CD8-positive, alpha-beta memory T cell (primary cell): Measurements from ENCODE around the gene EXOC6B. TPM values are rescaled to one million over a fixed set of nuclear protein-coding genes. Genes with fewer than 3 reads are reported as not detected.
A peak's percentile ranks its signal among the peaks of the same experiment; 100 is the strongest.
"Not testable (repeated sequence)": the region's sequence is repeated elsewhere in the genome, so short reads cannot be mapped to it uniquely, and the experiment has no call there.

Experiments
- CTCF ChIA-PET: fragments of 350-600 bp; sonication (Branson Sonifier 250); formaldehyde crosslinking; loops from one replicate; lab custom pipeline; 2021; ENCODE audit warnings: antibody characterized with exemption; lab: Charles Lee
- POLR2A ChIA-PET: fragments of 350-600 bp; sonication (Branson Sonifier 250); formaldehyde crosslinking; loops from one replicate; lab custom pipeline; 2021; ENCODE audit warnings: antibody characterized with exemption; lab: Charles Lee
- DNase-seq, 5 donors: peaks; one replicate each; pipeline versions ENCODE4 v3.0.0 to v3.0.0-alpha.2; 2020 to 2022; ENCODE audit warnings: mixed read lengths in 1 of 5
- H3K27ac ChIP-seq: one replicate; pipeline ENCODE4 v1.7.0; 2013; ENCODE audit warnings: low read depth, mild to moderate bottlenecking, low read length, moderate library complexity
- H3K27me3 ChIP-seq: 2 replicates; pipeline ENCODE4 v1.7.0; 2013; ENCODE audit warnings: low read length, mild to moderate bottlenecking; ENCODE audit not compliant: insufficient read depth, poor library complexity, severe bottlenecking
- H3K36me3 ChIP-seq: 2 replicates; pipeline ENCODE4 v1.7.0; 2013; ENCODE audit warnings: mild to moderate bottlenecking, low read length, moderate library complexity; ENCODE audit not compliant: insufficient read depth
- H3K4me1 ChIP-seq: 2 replicates; pipeline ENCODE4 v1.7.0; 2013; ENCODE audit warnings: mild to moderate bottlenecking, low read length, moderate library complexity; ENCODE audit not compliant: insufficient read depth
- H3K4me3 ChIP-seq: 2 replicates; pipeline ENCODE4 v1.7.0; 2013; ENCODE audit warnings: mild to moderate bottlenecking, low read length
- H3K9me3 ChIP-seq: 2 replicates; pipeline ENCODE4 v1.7.0; 2013; ENCODE audit warnings: mild to moderate bottlenecking, low read length
- H3K27ac Mint-ChIP-seq, 8 donors: one replicate each; pipeline ENCODE4 v1.8.0; 2020 to 2021; ENCODE audit warnings: mixed read lengths in 8 of 8, mild to moderate bottlenecking in 6 of 8, inconsistent platforms in 3 of 8, moderate library complexity in 3 of 8
- H3K27me3 Mint-ChIP-seq, 2 donors: one replicate each; pipeline ENCODE4 v1.8.0; 2020 to 2021; ENCODE audit warnings: mixed read lengths in 2 of 2, mild to moderate bottlenecking in 1 of 2, moderate library complexity in 1 of 2
- H3K36me3 Mint-ChIP-seq, 3 donors: one replicate each; pipeline ENCODE4 v1.8.0; 2020 to 2021; ENCODE audit warnings: mixed read lengths in 3 of 3, inconsistent platforms in 1 of 3, mild to moderate bottlenecking in 1 of 3
- H3K4me1 Mint-ChIP-seq, 3 donors: one replicate each; pipeline ENCODE4 v1.8.0; 2020 to 2021; ENCODE audit warnings: mixed read lengths in 3 of 3, inconsistent platforms in 1 of 3, mild to moderate bottlenecking in 1 of 3
- H3K4me3 Mint-ChIP-seq, 7 donors: one replicate each; pipeline ENCODE4 v1.8.0; 2020 to 2021; ENCODE audit warnings: mixed read lengths in 7 of 7, mild to moderate bottlenecking in 6 of 7, moderate library complexity in 4 of 7, inconsistent platforms in 2 of 7
- H3K9me3 Mint-ChIP-seq, 5 donors: one replicate each; pipeline ENCODE4 v1.8.0; 2020 to 2022; ENCODE audit warnings: mixed read lengths in 5 of 5, mild to moderate bottlenecking in 3 of 5, moderate library complexity in 2 of 5, inconsistent platforms in 1 of 5
- polyA plus RNA-seq: library from polyadenylated mRNA; unstranded; fragments of 300-500 nt; fragmentation: Illumina TruSeq; gene quantifications from one replicate; pipeline ENCODE4 v1.2.3, GENCODE V29; 2021
- total RNA-seq, 2 experiments: library from RNA; stranded (reverse); gene quantifications; one replicate each; pipeline ENCODE4 v1.2.3, GENCODE V29; 2021

The EXOC6B gene
- total and polyA plus RNA-seq, 3 experiments from 2014 or later: 2.1 to 9.4 (median 7.1) TPM

GRCh38 chr2:72604468-72604867, 221.4 kb downstream of the EXOC6B start:
- no peak for DNase-seq
- Histone ChIP-seq H3K36me3 (no peaks in the 10 kb centered on the region), H3K4me1 (no peaks in the 10 kb centered on the region), H3K4me3 (no peak overlapping the region), H3K27ac (no peak overlapping the region), H3K27me3 (no peaks in the 10 kb centered on the region), H3K9me3 (no peaks in the 10 kb centered on the region)
- POLR2A ChIA-PET: no interaction called here
- peaks cover 0 to 7% (median 2%) of the 10 kb centered on the region in 5 donors for H3K9me3 Mint-ChIP-seq
- CTCF ChIA-PET: interaction anchor here (0.8 kb wide), 1 partner anchor 10 kb away, joined by 3 read pairs; no protein-coding TSS in a partner anchor
- H3K27ac Mint-ChIP-seq: no peak overlapping the region
- peaks cover 0 to 2% (median 0%) of the 10 kb centered on the region in 3 donors for H3K4me1 Mint-ChIP-seq
- no peak overlapping the region for H3K4me3 Mint-ChIP-seq
- peaks cover 0 to 26% (median 0%) of the 10 kb centered on the region in 3 donors for H3K36me3 Mint-ChIP-seq
- peaks cover 0 to 1% of the 10 kb centered on the region in 2 donors for H3K27me3 Mint-ChIP-seq

- H3K36me3 ChIP-seq: no peaks in the 10 kb centered on the region
- H3K9me3 Mint-ChIP-seq: peaks cover 0 to 7% (median 2%) of the 10 kb centered on the region in 5 donors
- peak overlapping the region in 1 of 8 donors; percentile 6 for H3K27ac Mint-ChIP-seq
- peaks cover 0 to 20% (median 0%) of the 10 kb centered on the region in 3 donors for H3K36me3 Mint-ChIP-seq
- ChIA-PET POLR2A (no interaction called here), CTCF (interaction anchor here (0.8 kb wide), 1 partner anchor 11 kb away, joined by 3 read pairs; no protein-coding TSS in a partner anchor)
- H3K4me3 Mint-ChIP-seq: no peak overlapping the region
- no peak for DNase-seq
- no peaks in the 10 kb centered on the region for H3K9me3 ChIP-seq
- H3K4me1 Mint-ChIP-seq: peaks cover 0 to 2% (median 0%) of the 10 kb centered on the region in 3 donors
- no peaks in the 10 kb centered on the region for H3K27me3 ChIP-seq
- H3K4me1 ChIP-seq: no peaks in the 10 kb centered on the region
- H3K27me3 Mint-ChIP-seq: peaks cover 0 to 1% of the 10 kb centered on the region in 2 donors
- no peak overlapping the region for H3K4me3 ChIP-seq
- H3K27ac ChIP-seq: no peak overlapping the region
Measured at GRCh38 chr2:72603481-72603880, 222.4 kb downstream of the EXOC6B start.

- ChIA-PET POLR2A (no interaction called here), CTCF (no interaction called here)
- no peaks in the 10 kb centered on the region for H3K36me3 ChIP-seq
- DNase-seq: no peak
- no peaks in the 10 kb centered on the region for H3K9me3 ChIP-seq
- Mint-ChIP-seq H3K9me3 (peaks cover 0 to 2% (median 2%) of the 10 kb centered on the region in 5 donors), H3K4me1 (peaks cover 0 to 5% (median 0%) of the 10 kb centered on the region in 3 donors), H3K4me3 (no peak overlapping the region), H3K27ac (no peak overlapping the region), H3K27me3 (peaks cover 0 to 3% of the 10 kb centered on the region in 2 donors), H3K36me3 (peaks cover 0 to 12% (median 0%) of the 10 kb centered on the region in 3 donors)
- H3K27ac ChIP-seq: no peak overlapping the region
- H3K4me1 ChIP-seq: no peaks in the 10 kb centered on the region
- H3K4me3 ChIP-seq: no peak overlapping the region
- H3K27me3 ChIP-seq: no peaks in the 10 kb centered on the region
Measured at GRCh38 chr2:72602711-72603110, 223.1 kb downstream of the EXOC6B start.

- Mint-ChIP-seq H3K27ac (peak overlapping the region in 1 of 8 donors; percentile 6), H3K4me3 (no peak overlapping the region), H3K4me1 (peaks cover 0 to 5% (median 0%) of the 10 kb centered on the region in 3 donors), H3K36me3 (peaks cover 0 to 9% (median 0%) of the 10 kb centered on the region in 3 donors), H3K27me3 (peaks cover 0 to 3% of the 10 kb centered on the region in 2 donors), H3K9me3 (peaks cover 0 to 2% (median under 1%) of the 10 kb centered on the region in 5 donors)
- Histone ChIP-seq H3K27me3 (no peaks in the 10 kb centered on the region), H3K9me3 (no peaks in the 10 kb centered on the region), H3K27ac (no peak overlapping the region), H3K4me1 (no peaks in the 10 kb centered on the region), H3K36me3 (no peaks in the 10 kb centered on the region), H3K4me3 (no peak overlapping the region)
- DNase-seq: no peak
- ChIA-PET POLR2A (no interaction called here), CTCF (no interaction called here)
Measured at GRCh38 chr2:72602095-72602494, 223.7 kb downstream of the EXOC6B start.

GRCh38 chr2:72583836-72584235, 242.0 kb downstream of the EXOC6B start:
- H3K4me1 Mint-ChIP-seq, H3K9me3 ChIP-seq, H3K36me3 ChIP-seq, H3K27me3 Mint-ChIP-seq, POLR2A ChIA-PET, H3K27ac ChIP-seq, H3K4me3 ChIP-seq, H3K27me3 ChIP-seq, H3K4me1 ChIP-seq, DNase-seq, CTCF ChIA-PET, H3K4me3 Mint-ChIP-seq, H3K9me3 Mint-ChIP-seq, H3K27ac Mint-ChIP-seq: not testable (repeated sequence)
- H3K36me3 Mint-ChIP-seq: peaks cover 0 to 17% (median 3%) of the 10 kb centered on the region in 3 donors

GRCh38 chr2:72583376-72583775, 242.5 kb downstream of the EXOC6B start:
- H3K9me3 Mint-ChIP-seq: no peaks in the 10 kb centered on the region
- H3K4me3 Mint-ChIP-seq: no peak overlapping the region
- H3K27ac Mint-ChIP-seq: no peak overlapping the region
- Histone ChIP-seq H3K4me1 (no peaks in the 10 kb centered on the region), H3K27me3 (no peaks in the 10 kb centered on the region), H3K36me3 (no peaks in the 10 kb centered on the region), H3K9me3 (no peaks in the 10 kb centered on the region), H3K27ac (no peak overlapping the region), H3K4me3 (no peak overlapping the region)
- peaks cover 0 to 6% (median 5%) of the 10 kb centered on the region in 3 donors for H3K4me1 Mint-ChIP-seq
- ChIA-PET POLR2A (no interaction called here), CTCF (no interaction called here)
- H3K36me3 Mint-ChIP-seq: peaks cover 0 to 17% (median 3%) of the 10 kb centered on the region in 3 donors
- no peaks in the 10 kb centered on the region for H3K27me3 Mint-ChIP-seq
- DNase-seq: no peak

GRCh38 chr2:72581560-72582181, 244.2 kb downstream of the EXOC6B start:
- no peak overlapping the region for H3K27ac ChIP-seq

GRCh38 chr2:72579591-72580180, 246.1 kb downstream of the EXOC6B start:
- CTCF ChIA-PET: interaction anchor here (1.1 to 2.2 kb wide), 2 partner anchors 646 to 656 kb away, joined by 3 to 18 read pairs; no protein-coding TSS in a partner anchor
- H3K9me3 ChIP-seq: no peaks in the 10 kb centered on the region

More at GRCh38 chr2:72581560-72582181, 244.2 kb downstream of the EXOC6B start:
- Histone ChIP-seq H3K9me3 (no peaks in the 10 kb centered on the region), H3K4me1 (no peaks in the 10 kb centered on the region), H3K4me3 (no peak overlapping the region), H3K36me3 (no peaks in the 10 kb centered on the region), H3K27me3 (no peaks in the 10 kb centered on the region)
- ChIA-PET CTCF (no interaction called here), POLR2A (no interaction called here)
- Mint-ChIP-seq H3K27ac (no peak overlapping the region), H3K9me3 (no peaks in the 10 kb centered on the region), H3K27me3 (peaks cover 0 to 1% of the 10 kb centered on the region in 2 donors), H3K4me3 (no peak overlapping the region), H3K36me3 (peaks cover 0 to 17% (median 0%) of the 10 kb centered on the region in 3 donors), H3K4me1 (peaks cover 0 to 6% (median 5%) of the 10 kb centered on the region in 3 donors)
- no peak for DNase-seq

More at GRCh38 chr2:72579591-72580180, 246.1 kb downstream of the EXOC6B start:
- DNase-seq: peak in 1 of 5 donors; percentile 6
- Histone ChIP-seq H3K36me3 (no peaks in the 10 kb centered on the region), H3K27ac (no peak overlapping the region), H3K27me3 (no peaks in the 10 kb centered on the region), H3K4me3 (no peak overlapping the region), H3K4me1 (no peaks in the 10 kb centered on the region)
- no peak overlapping the region for H3K27ac Mint-ChIP-seq
- H3K4me1 Mint-ChIP-seq: peaks cover 0 to 2% (median 0%) of the 10 kb centered on the region in 3 donors
- H3K36me3 Mint-ChIP-seq: peaks cover 1 to 8% (median 2%) of the 10 kb centered on the region in 3 donors
- H3K27me3 Mint-ChIP-seq: peaks cover 0 to 1% of the 10 kb centered on the region in 2 donors
- H3K9me3 Mint-ChIP-seq: no peaks in the 10 kb centered on the region
- POLR2A ChIA-PET: no interaction called here
- no peak overlapping the region for H3K4me3 Mint-ChIP-seq
